Measurements from ENCODE around the gene KRTAP10-8. TPM values are rescaled to one million over a fixed set of nuclear protein-coding genes. Genes with fewer than 3 reads are reported as not detected.
"Not testable (repeated sequence)": the region's sequence is repeated elsewhere in the genome, so short reads cannot be mapped to it uniquely, and the experiment has no call there.

The KRTAP10-8 gene
- total and polyA plus RNA-seq, 5 donors from 2014 or later = not detected

- H3K4me3 ChIP-seq (ENCODE audit: low read depth, low read length); ATAC-seq (ENCODE audit: low read depth in 2 of 2); H3K4me3 Mint-ChIP-seq; H3K4me1 ChIP-seq (ENCODE audit: control insufficient read depth, insufficient read depth, low read length, poor library complexity, severe bottlenecking); H3K4me1 Mint-ChIP-seq; H3K9me3 ChIP-seq (ENCODE audit: control insufficient read depth in 2 of 2, low read length in 2 of 2); H3K36me3 ChIP-seq (ENCODE audit: control insufficient read depth, insufficient read depth, low read length); H3K27ac Mint-ChIP-seq; H3K36me3 Mint-ChIP-seq; H3K27me3 ChIP-seq (ENCODE audit: control insufficient read depth, insufficient read depth, low read length); DNase-seq; H3K27ac ChIP-seq (ENCODE audit: insufficient read depth, low read length, poor library complexity, severe bottlenecking); H3K9me3 Mint-ChIP-seq: not testable (repeated sequence)
- peaks cover 13% of the 10 kb centered on the region for H3K27me3 Mint-ChIP-seq
Observed at GRCh38 chr21:44590897-44591800, 20.7 kb upstream of the KRTAP10-8 start.

- DNase-seq; H3K4me3 Mint-ChIP-seq; H3K9me3 Mint-ChIP-seq; H3K9me3 ChIP-seq (ENCODE audit: control insufficient read depth in 2 of 2, low read length in 2 of 2); H3K4me3 ChIP-seq (ENCODE audit: low read depth, low read length); ATAC-seq (ENCODE audit: low read depth in 2 of 2); H3K27ac Mint-ChIP-seq; H3K27me3 ChIP-seq (ENCODE audit: control insufficient read depth, insufficient read depth, low read length); H3K36me3 Mint-ChIP-seq; H3K36me3 ChIP-seq (ENCODE audit: control insufficient read depth, insufficient read depth, low read length); H3K4me1 ChIP-seq (ENCODE audit: control insufficient read depth, insufficient read depth, low read length, poor library complexity, severe bottlenecking); H3K4me1 Mint-ChIP-seq; H3K27ac ChIP-seq (ENCODE audit: insufficient read depth, low read length, poor library complexity, severe bottlenecking): not testable (repeated sequence)
- H3K27me3 Mint-ChIP-seq = peaks cover 13% of the 10 kb centered on the region
Observed at GRCh38 chr21:44591801-44592130, 20.1 kb upstream of the KRTAP10-8 start.

- H3K4me1 Mint-ChIP-seq = peaks cover 0 to 2% (median 0%) of the 10 kb centered on the region in 4 donors
- peaks cover 14% of the 10 kb centered on the region for H3K27me3 Mint-ChIP-seq
- no peaks in the 10 kb centered on the region for H3K36me3 Mint-ChIP-seq
- no peaks in the 10 kb centered on the region for H3K4me1 ChIP-seq (ENCODE audit: control insufficient read depth, insufficient read depth, low read length, poor library complexity, severe bottlenecking)
- no peaks in the 10 kb centered on the region for H3K36me3 ChIP-seq (ENCODE audit: control insufficient read depth, insufficient read depth, low read length)
- DNase-seq = no peak
- H3K27me3 ChIP-seq (ENCODE audit: control insufficient read depth, insufficient read depth, low read length) = peaks cover 2% of the 10 kb centered on the region
- no peak within 1 kb of the TSS for H3K27ac ChIP-seq (ENCODE audit: insufficient read depth, low read length, poor library complexity, severe bottlenecking)
- ATAC-seq (ENCODE audit: low read depth in 2 of 2) = no peak
- peak within 1 kb of the TSS in 1 of 3 donors; percentile 23 for H3K27ac Mint-ChIP-seq
- peaks cover 0 to 1% (median 0%) of the 10 kb centered on the region in 7 donors for H3K9me3 Mint-ChIP-seq
- no peak within 1 kb of the TSS for H3K4me3 Mint-ChIP-seq
- H3K4me3 ChIP-seq (ENCODE audit: low read depth, low read length) = no peak within 1 kb of the TSS
- H3K9me3 ChIP-seq (ENCODE audit: control insufficient read depth in 2 of 2, low read length in 2 of 2) = no peaks in the 10 kb centered on the region
Observed at GRCh38 chr21:44592446-44593311, 19.2 kb upstream of the KRTAP10-8 start, which contains the start of gene KRTAP10-6. TSS of gene KRTAP10-6 (minus strand) at chr21:44592505. CDS start at chr21:44592484, 21 bp downstream.

GRCh38 chr21:44593598-44594405, 18.1 kb upstream of the KRTAP10-8 start:
- no peak for ATAC-seq (ENCODE audit: low read depth in 2 of 2)
- H3K4me1 Mint-ChIP-seq = peaks cover 0 to 2% (median 0%) of the 10 kb centered on the region in 4 donors
- H3K36me3 ChIP-seq (ENCODE audit: control insufficient read depth, insufficient read depth, low read length) = no peaks in the 10 kb centered on the region
- H3K27ac ChIP-seq (ENCODE audit: insufficient read depth, low read length, poor library complexity, severe bottlenecking) = no peak overlapping the region
- H3K4me3 Mint-ChIP-seq = no peak overlapping the region
- H3K4me1 ChIP-seq (ENCODE audit: control insufficient read depth, insufficient read depth, low read length, poor library complexity, severe bottlenecking) = no peaks in the 10 kb centered on the region
- no peak overlapping the region for H3K4me3 ChIP-seq (ENCODE audit: low read depth, low read length)
- H3K27ac Mint-ChIP-seq = peak overlapping the region in 2 of 3 donors; percentile 23 to 39
- H3K9me3 Mint-ChIP-seq = peaks cover 0 to 5% (median 1%) of the 10 kb centered on the region in 7 donors
- H3K27me3 ChIP-seq (ENCODE audit: control insufficient read depth, insufficient read depth, low read length) = peaks cover 4% of the 10 kb centered on the region
- H3K27me3 Mint-ChIP-seq = peaks cover 22% of the 10 kb centered on the region
- no peak for DNase-seq
- H3K9me3 ChIP-seq (ENCODE audit: control insufficient read depth in 2 of 2, low read length in 2 of 2) = peaks cover 3% of the 10 kb centered on the region in 2 experiments
- no peaks in the 10 kb centered on the region for H3K36me3 Mint-ChIP-seq

GRCh38 chr21:44594406-44594916, 17.4 kb upstream of the KRTAP10-8 start:
- Mint-ChIP-seq H3K4me3 (no peak overlapping the region), H3K27me3 (peaks cover 24% of the 10 kb centered on the region), H3K4me1 (peaks cover 0 to 2% (median 0%) of the 10 kb centered on the region in 4 donors)

GRCh38 chr21:44595524-44595923, 16.4 kb upstream of the KRTAP10-8 start:
- Histone ChIP-seq H3K9me3 (ENCODE audit: control insufficient read depth in 2 of 2, low read length in 2 of 2) (peaks cover 3 to 8% of the 10 kb centered on the region in 2 experiments), H3K4me3 (ENCODE audit: low read depth, low read length) (no peak overlapping the region), H3K27ac (ENCODE audit: insufficient read depth, low read length, poor library complexity, severe bottlenecking) (no peak overlapping the region), H3K36me3 (ENCODE audit: control insufficient read depth, insufficient read depth, low read length) (no peaks in the 10 kb centered on the region), H3K4me1 (ENCODE audit: control insufficient read depth, insufficient read depth, low read length, poor library complexity, severe bottlenecking) (no peaks in the 10 kb centered on the region), H3K27me3 (ENCODE audit: control insufficient read depth, insufficient read depth, low read length) (peaks cover 3% of the 10 kb centered on the region)
- peaks cover 0 to 2% (median 0%) of the 10 kb centered on the region in 4 donors for H3K4me1 Mint-ChIP-seq
- DNase-seq = no peak
- H3K4me3 Mint-ChIP-seq = no peak overlapping the region
- ATAC-seq (ENCODE audit: low read depth in 2 of 2) = no peak
- H3K27ac Mint-ChIP-seq = peak overlapping the region in 1 of 3 donors; percentile 11
- peaks cover 0 to 6% (median 0%) of the 10 kb centered on the region in 7 donors for H3K9me3 Mint-ChIP-seq
- H3K27me3 Mint-ChIP-seq = peaks cover 29% of the 10 kb centered on the region
- H3K36me3 Mint-ChIP-seq = no peaks in the 10 kb centered on the region

More at GRCh38 chr21:44594406-44594916, 17.4 kb upstream of the KRTAP10-8 start:
- Mint-ChIP-seq H3K9me3 (peaks cover 0 to 6% (median 0%) of the 10 kb centered on the region in 7 donors), H3K36me3 (no peaks in the 10 kb centered on the region), H3K27ac (peak overlapping the region in 1 of 3 donors; percentile 39)
- Histone ChIP-seq H3K27ac (ENCODE audit: insufficient read depth, low read length, poor library complexity, severe bottlenecking) (no peak overlapping the region), H3K27me3 (ENCODE audit: control insufficient read depth, insufficient read depth, low read length) (peaks cover 3% of the 10 kb centered on the region), H3K4me1 (ENCODE audit: control insufficient read depth, insufficient read depth, low read length, poor library complexity, severe bottlenecking) (no peaks in the 10 kb centered on the region), H3K36me3 (ENCODE audit: control insufficient read depth, insufficient read depth, low read length) (no peaks in the 10 kb centered on the region), H3K4me3 (ENCODE audit: low read depth, low read length) (no peak overlapping the region), H3K9me3 (ENCODE audit: control insufficient read depth in 2 of 2, low read length in 2 of 2) (peaks cover 3 to 8% of the 10 kb centered on the region in 2 experiments)
- DNase-seq (no peak), ATAC-seq (ENCODE audit: low read depth in 2 of 2) (no peak)
